Measurements from ENCODE around the gene XKR8. TPM values are rescaled to one million over a fixed set of nuclear protein-coding genes. Genes with fewer than 3 reads are reported as not detected.
"Not testable (repeated sequence)": the region's sequence is repeated elsewhere in the genome, so short reads cannot be mapped to it uniquely, and the experiment has no call there.

Gene XKR8
- total RNA-seq, 6 donors from 2014 or later: 3.1 to 13.5 (median 8.6) TPM

- DNase-seq: peak in 1 of 2 donors; percentile 56
- TF ChIP-seq POLR2AphosphoS5 (IDR thresholded peaks at IDR 0.05) (no peak), POLR2A (IDR thresholded peaks at IDR 0.05) (no peak), EP300 (IDR thresholded peaks at IDR 0.05) (no peak)
- TF ChIP-seq, protein P1, sequence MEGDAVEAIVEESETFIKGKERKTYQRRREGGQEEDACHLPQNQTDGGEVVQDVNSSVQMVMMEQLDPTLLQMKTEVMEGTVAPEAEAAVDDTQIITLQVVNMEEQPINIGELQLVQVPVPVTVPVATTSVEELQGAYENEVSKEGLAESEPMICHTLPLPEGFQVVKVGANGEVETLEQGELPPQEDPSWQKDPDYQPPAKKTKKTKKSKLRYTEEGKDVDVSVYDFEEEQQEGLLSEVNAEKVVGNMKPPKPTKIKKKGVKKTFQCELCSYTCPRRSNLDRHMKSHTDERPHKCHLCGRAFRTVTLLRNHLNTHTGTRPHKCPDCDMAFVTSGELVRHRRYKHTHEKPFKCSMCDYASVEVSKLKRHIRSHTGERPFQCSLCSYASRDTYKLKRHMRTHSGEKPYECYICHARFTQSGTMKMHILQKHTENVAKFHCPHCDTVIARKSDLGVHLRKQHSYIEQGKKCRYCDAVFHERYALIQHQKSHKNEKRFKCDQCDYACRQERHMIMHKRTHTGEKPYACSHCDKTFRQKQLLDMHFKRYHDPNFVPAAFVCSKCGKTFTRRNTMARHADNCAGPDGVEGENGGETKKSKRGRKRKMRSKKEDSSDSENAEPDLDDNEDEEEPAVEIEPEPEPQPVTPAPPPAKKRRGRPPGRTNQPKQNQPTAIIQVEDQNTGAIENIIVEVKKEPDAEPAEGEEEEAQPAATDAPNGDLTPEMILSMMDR (IDR thresholded peaks at IDR 0.05): no peak
- ATAC-seq (ENCODE audit: low FRiP score in 2 of 2): no peak
- Histone ChIP-seq H3K4me1 (peaks cover 8 to 27% (median 14%) of the 10 kb centered on the region in 4 donors), H3K36me3 (peaks cover 30 to 99% (median 52%) of the 10 kb centered on the region in 4 donors), H3K27ac (peak overlapping the region in 2 of 4 donors; percentile 13 to 57), H3K4me3 (no peak overlapping the region), H3K27me3 (no peaks in the 10 kb centered on the region), H3K9me3 (no peaks in the 10 kb centered on the region)
- WGBS, 2 donors: 49 to 52% methylated on average over 6 of the region's 6 CpGs
These were observed 32.5 kb downstream of the XKR8 start for GRCh38 chr1:27992276-27992675.

- Histone ChIP-seq H3K36me3 (peaks cover 37 to 99% (median 53%) of the 10 kb centered on the region in 4 donors), H3K27ac (peak overlapping the region in 2 of 4 donors; percentile 18 to 57), H3K4me1 (peaks cover 8 to 27% (median 14%) of the 10 kb centered on the region in 4 donors), H3K9me3 (no peaks in the 10 kb centered on the region), H3K4me3 (no peak overlapping the region), H3K27me3 (no peaks in the 10 kb centered on the region)
- no peak for DNase-seq
- peak in 1 of 2 donors; percentile 50 for ATAC-seq (ENCODE audit: low FRiP score in 2 of 2)
- 43 to 46% methylated on average over 3 of the region's 3 CpGs for WGBS, 2 donors
- TF ChIP-seq POLR2AphosphoS5 (IDR thresholded peaks at IDR 0.05) (no peak), POLR2A (IDR thresholded peaks at IDR 0.05) (no peak), EP300 (IDR thresholded peaks at IDR 0.05) (no peak)
- TF ChIP-seq, protein P1 (IDR thresholded peaks at IDR 0.05): no peak
These were observed 33.5 kb downstream of the XKR8 start for GRCh38 chr1:27993241-27993640.

DNA sequence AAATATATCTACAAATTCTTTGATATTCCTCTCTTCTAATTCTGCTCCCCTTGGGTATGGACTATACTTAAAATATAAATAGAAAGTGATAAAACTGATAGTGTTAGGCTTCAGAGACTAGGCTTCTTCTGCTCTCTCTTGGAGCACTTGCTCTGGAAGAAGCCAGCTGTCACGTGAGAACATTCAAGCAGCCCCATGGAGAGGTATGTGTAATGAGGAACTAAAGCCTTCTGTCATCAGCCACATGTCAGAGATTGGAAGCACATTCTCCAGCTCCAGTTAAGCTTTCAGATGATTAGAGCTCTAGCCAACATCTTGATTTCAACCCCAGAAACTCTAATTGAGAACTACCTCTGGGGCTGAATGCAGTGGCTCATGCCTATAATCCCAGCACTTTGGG lies 34.3 kb downstream of the XKR8 start:
- no peaks in the 10 kb centered on the region for H3K27me3 ChIP-seq
- H3K4me1 ChIP-seq: peaks cover 8 to 27% (median 14%) of the 10 kb centered on the region in 4 donors
- peak overlapping the region in 2 of 4 donors; percentile 18 to 64 for H3K27ac ChIP-seq
- H3K4me3 ChIP-seq: no peak overlapping the region
- DNase-seq: no peak
- WGBS, 2 donors: 45 to 47% methylated on average over 1 of the region's 1 CpG
- ATAC-seq (ENCODE audit: low FRiP score in 2 of 2): peak in 1 of 2 donors; percentile 56
- no peaks in the 10 kb centered on the region for H3K9me3 ChIP-seq
- peaks cover 31 to 99% (median 54%) of the 10 kb centered on the region in 4 donors for H3K36me3 ChIP-seq
- TF ChIP-seq, protein P1 (IDR thresholded peaks at IDR 0.05): no peak
- TF ChIP-seq POLR2AphosphoS5 (IDR thresholded peaks at IDR 0.05) (no peak), EP300 (IDR thresholded peaks at IDR 0.05) (no peak), POLR2A (IDR thresholded peaks at IDR 0.05) (no peak)

- Histone ChIP-seq H3K27ac (peak overlapping the region in 1 of 4 donors; percentile 64), H3K4me1 (peaks cover 8 to 27% (median 14%) of the 10 kb centered on the region in 4 donors), H3K36me3 (peaks cover 26 to 99% (median 52%) of the 10 kb centered on the region in 4 donors)
- not testable (repeated sequence) for H3K4me3 ChIP-seq; DNase-seq; H3K27me3 ChIP-seq; ATAC-seq (ENCODE audit: low FRiP score in 2 of 2); H3K9me3 ChIP-seq
- 93 to 98% methylated on average over 6 of the region's 6 CpGs for WGBS, 2 donors
These were observed 34.8 kb downstream of the XKR8 start for GRCh38 chr1:27994526-27994925.

DNA sequence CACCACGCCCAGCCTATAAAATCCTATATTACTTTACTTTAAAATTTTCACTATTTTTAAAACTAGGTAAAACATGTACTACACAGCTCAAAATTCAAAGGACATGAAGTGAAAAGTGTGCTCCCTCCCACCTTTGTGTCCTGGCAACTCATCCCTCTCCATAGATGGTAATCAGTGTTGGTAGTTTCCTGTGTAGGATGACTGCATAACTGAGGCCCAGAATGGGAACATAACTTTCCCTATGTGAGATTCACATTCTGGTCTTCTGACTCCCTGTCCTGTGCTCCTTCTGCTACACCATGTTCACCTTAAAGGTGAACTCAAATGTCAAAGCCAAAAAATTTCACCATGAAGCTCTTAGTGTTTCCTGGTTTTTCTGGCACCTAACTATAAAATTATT lies 39.3 kb downstream of the XKR8 start:
- 82 to 92% methylated on average over 1 of the region's 1 CpG for WGBS, 2 donors
- peaks cover 17 to 90% (median 55%) of the 10 kb centered on the region in 4 donors for H3K36me3 ChIP-seq

DNA sequence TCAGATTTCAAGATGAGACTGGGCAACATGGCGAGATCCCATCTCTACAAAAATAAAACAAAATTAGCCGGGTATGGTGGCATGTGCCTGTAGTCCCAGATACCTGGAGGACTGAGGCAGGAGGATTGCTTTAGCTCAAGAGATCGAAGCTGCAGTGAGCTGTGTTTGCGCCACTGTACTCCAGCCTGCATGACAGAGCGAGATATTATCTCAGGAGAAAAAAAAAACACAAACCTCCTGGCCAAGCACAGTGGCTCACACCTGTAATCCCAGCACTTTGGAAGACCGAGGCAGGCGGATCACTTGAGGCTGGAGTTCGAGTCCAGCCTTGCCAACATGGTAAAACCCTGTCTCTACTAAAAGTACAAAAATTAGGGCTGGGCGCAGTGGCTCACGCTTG lies 42.8 kb downstream of the XKR8 start:
- TF ChIP-seq POLR2AphosphoS5 (IDR thresholded peaks at IDR 0.05) (no peak), EP300 (IDR thresholded peaks at IDR 0.05) (no peak), POLR2A (IDR thresholded peaks at IDR 0.05) (no peak)
- TF ChIP-seq, protein P1 (IDR thresholded peaks at IDR 0.05): no peak
- H3K27me3 ChIP-seq: no peaks in the 10 kb centered on the region
- WGBS, 2 donors: 98% methylated on average over 10 of the region's 10 CpGs
- H3K4me3 ChIP-seq: no peak overlapping the region
- H3K4me1 ChIP-seq: no peaks in the 10 kb centered on the region
- H3K36me3 ChIP-seq: peaks cover 16 to 78% (median 41%) of the 10 kb centered on the region in 4 donors
- DNase-seq: no peak
- no peak overlapping the region for H3K27ac ChIP-seq
- H3K9me3 ChIP-seq: no peaks in the 10 kb centered on the region
- ATAC-seq (ENCODE audit: low FRiP score in 2 of 2): no peak

More for the DNA sequence above, 39.3 kb downstream of the XKR8 start:
- peaks cover 0 to 3% (median 0%) of the 10 kb centered on the region in 4 donors for H3K4me1 ChIP-seq
- no peak for DNase-seq
- no peaks in the 10 kb centered on the region for H3K27me3 ChIP-seq
- ATAC-seq (ENCODE audit: low FRiP score in 2 of 2): no peak
- H3K27ac ChIP-seq: no peak overlapping the region
- no peak overlapping the region for H3K4me3 ChIP-seq
- no peaks in the 10 kb centered on the region for H3K9me3 ChIP-seq
- TF ChIP-seq POLR2AphosphoS5 (IDR thresholded peaks at IDR 0.05): no peak
- no peak for TF ChIP-seq POLR2A (IDR thresholded peaks at IDR 0.05)

- H3K4me3 ChIP-seq; H3K27ac ChIP-seq; H3K27me3 ChIP-seq; ATAC-seq (ENCODE audit: low FRiP score in 2 of 2); H3K9me3 ChIP-seq; H3K4me1 ChIP-seq; DNase-seq: not testable (repeated sequence)
- WGBS, 2 donors: 96 to 97% methylated on average over 8 of the region's 8 CpGs
- H3K36me3 ChIP-seq: peaks cover 11 to 73% (median 37%) of the 10 kb centered on the region in 4 donors
These were observed 43.3 kb downstream of the XKR8 start for GRCh38 chr1:28003117-28003516.
